GM12874 (cell line): ENCODE measurements around the gene CCNYL1.

Source experiments
- TF ChIP-seq, protein P1 (sequence below): IDR thresholded peaks from 2 replicates; pipeline ENCODE4 v1.5.1; 2011; ENCODE audit warnings: low read depth, mild to moderate bottlenecking, control low read depth, low read length, moderate library complexity; ENCODE audit not compliant: insufficient read depth

The CCNYL1 gene

DNA sequence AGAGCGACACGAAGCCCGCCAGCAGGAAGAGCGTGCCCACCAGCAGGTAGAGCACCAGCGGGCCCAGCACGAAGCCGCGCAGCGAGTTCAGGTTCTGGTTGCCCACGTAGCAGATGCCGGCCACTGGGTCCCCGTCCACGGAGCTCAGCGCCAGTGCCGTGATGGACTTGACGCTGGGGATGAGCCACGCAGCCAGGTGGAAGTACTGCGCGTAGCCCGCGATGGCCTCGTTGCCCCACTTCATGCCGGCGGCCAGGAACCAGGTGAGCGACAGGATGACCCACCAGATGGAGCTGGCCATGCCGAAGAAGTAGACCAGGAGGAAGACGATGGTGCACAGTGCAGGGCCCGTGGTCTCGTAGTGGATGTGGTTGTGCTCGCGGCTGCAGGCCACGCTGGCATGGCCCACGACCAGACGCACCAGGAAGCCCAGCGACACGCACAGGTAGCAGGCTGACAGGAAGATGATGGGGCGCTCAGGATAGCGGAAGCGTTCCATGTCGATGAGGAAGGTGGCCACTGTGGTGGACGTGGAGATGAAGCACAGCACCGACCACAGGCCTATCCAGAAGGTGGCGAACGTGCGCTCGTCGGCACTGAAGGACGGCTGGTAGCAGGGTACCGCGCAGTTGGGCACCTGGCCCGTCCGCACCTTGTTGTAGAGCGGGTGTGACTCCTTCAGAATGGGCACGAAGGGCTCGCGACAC is 56.2 kb downstream of the CCNYL1 start:
- TF ChIP-seq, protein P1, sequence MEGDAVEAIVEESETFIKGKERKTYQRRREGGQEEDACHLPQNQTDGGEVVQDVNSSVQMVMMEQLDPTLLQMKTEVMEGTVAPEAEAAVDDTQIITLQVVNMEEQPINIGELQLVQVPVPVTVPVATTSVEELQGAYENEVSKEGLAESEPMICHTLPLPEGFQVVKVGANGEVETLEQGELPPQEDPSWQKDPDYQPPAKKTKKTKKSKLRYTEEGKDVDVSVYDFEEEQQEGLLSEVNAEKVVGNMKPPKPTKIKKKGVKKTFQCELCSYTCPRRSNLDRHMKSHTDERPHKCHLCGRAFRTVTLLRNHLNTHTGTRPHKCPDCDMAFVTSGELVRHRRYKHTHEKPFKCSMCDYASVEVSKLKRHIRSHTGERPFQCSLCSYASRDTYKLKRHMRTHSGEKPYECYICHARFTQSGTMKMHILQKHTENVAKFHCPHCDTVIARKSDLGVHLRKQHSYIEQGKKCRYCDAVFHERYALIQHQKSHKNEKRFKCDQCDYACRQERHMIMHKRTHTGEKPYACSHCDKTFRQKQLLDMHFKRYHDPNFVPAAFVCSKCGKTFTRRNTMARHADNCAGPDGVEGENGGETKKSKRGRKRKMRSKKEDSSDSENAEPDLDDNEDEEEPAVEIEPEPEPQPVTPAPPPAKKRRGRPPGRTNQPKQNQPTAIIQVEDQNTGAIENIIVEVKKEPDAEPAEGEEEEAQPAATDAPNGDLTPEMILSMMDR = no peak

GRCh38 chr2:207768168-207768865 is 56.9 kb downstream of the CCNYL1 start:
- TF ChIP-seq, protein P1 = no peak

GRCh38 chr2:207768866-207769596 is 57.6 kb downstream of the CCNYL1 start:
- TF ChIP-seq, protein P1 = no peak

- TF ChIP-seq, protein P1 = no peak
Observed at GRCh38 chr2:207770602-207771404, 59.4 kb downstream of the CCNYL1 start.

- TF ChIP-seq, protein P1 = no peak
Observed at GRCh38 chr2:207771421-207771820, 60.0 kb downstream of the CCNYL1 start.

- TF ChIP-seq, protein P1 = no peak
Observed at GRCh38 chr2:207772081-207772843, 60.8 kb downstream of the CCNYL1 start.
